Measurements from ENCODE around the gene ARHGEF18.

DNA sequence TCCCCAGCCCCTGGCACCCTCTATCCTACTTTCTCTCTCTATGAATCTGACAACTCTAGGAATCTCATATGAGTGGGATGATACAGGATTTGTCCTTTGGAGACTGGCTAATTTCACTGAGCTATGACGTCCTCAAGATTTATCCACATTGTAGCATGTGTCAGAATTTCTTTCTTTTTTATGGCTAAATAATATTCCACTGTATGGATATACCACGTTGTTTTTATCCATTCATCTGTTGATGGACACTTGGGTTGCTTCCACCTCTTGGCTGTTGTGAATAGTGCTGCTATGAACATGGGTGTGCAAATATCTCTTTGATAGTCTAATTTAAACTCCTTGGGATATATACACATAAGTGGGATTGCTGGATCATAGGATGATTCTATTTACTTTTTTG, 30.6 kb upstream of the ARHGEF18 start:
- TF ChIP-seq, protein P1, sequence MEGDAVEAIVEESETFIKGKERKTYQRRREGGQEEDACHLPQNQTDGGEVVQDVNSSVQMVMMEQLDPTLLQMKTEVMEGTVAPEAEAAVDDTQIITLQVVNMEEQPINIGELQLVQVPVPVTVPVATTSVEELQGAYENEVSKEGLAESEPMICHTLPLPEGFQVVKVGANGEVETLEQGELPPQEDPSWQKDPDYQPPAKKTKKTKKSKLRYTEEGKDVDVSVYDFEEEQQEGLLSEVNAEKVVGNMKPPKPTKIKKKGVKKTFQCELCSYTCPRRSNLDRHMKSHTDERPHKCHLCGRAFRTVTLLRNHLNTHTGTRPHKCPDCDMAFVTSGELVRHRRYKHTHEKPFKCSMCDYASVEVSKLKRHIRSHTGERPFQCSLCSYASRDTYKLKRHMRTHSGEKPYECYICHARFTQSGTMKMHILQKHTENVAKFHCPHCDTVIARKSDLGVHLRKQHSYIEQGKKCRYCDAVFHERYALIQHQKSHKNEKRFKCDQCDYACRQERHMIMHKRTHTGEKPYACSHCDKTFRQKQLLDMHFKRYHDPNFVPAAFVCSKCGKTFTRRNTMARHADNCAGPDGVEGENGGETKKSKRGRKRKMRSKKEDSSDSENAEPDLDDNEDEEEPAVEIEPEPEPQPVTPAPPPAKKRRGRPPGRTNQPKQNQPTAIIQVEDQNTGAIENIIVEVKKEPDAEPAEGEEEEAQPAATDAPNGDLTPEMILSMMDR (IDR thresholded peaks at IDR 0.05) = no peak
- no peak for TF ChIP-seq EZH2 (IDR thresholded peaks at IDR 0.05; ENCODE audit: borderline replicate concordance, insufficient read depth, low read depth, low read length, poor library complexity, severe bottlenecking)

All from B cell (primary cell).